ENCODE results near the gene TMEM132D. TPM values are rescaled to one million over a fixed set of nuclear protein-coding genes. Genes with fewer than 3 reads are reported as not detected.

The TMEM132D gene
- total RNA-seq, 4 donors from 2014 or later = not detected

- DNase-seq (ENCODE audit: low spot score) (no peak), ATAC-seq (ENCODE audit: low FRiP score) (no peak)
- no peak for TF ChIP-seq CTCF (IDR thresholded peaks at IDR 0.05)
Measured at GRCh38 chr12:129776977-129777667, 126.7 kb downstream of the TMEM132D start.

GRCh38 chr12:129772501-129773493 lies 131.0 kb downstream of the TMEM132D start:
- no peak for ATAC-seq (ENCODE audit: low FRiP score)
- no peak for DNase-seq (ENCODE audit: low spot score)
- no peak for TF ChIP-seq CTCF (IDR thresholded peaks at IDR 0.05)

GRCh38 chr12:129771238-129771637 lies 132.6 kb downstream of the TMEM132D start:
- no peak for DNase-seq (ENCODE audit: low spot score)
- ATAC-seq (ENCODE audit: low FRiP score) = no peak
- TF ChIP-seq CTCF (IDR thresholded peaks at IDR 0.05) = no peak

- DNase-seq (ENCODE audit: low spot score) (no peak), ATAC-seq (ENCODE audit: low FRiP score) (no peak)
- TF ChIP-seq CTCF (IDR thresholded peaks at IDR 0.05) = no peak
Measured at GRCh38 chr12:129765719-129766118, 138.1 kb downstream of the TMEM132D start.

- TF ChIP-seq CTCF (IDR thresholded peaks at IDR 0.05) = no peak
- DNase-seq (ENCODE audit: low spot score) (no peak), ATAC-seq (ENCODE audit: low FRiP score) (no peak)
Measured at GRCh38 chr12:129762436-129762835, 141.4 kb downstream of the TMEM132D start.

GRCh38 chr12:129753586-129753985 lies 150.2 kb downstream of the TMEM132D start:
- TF ChIP-seq CTCF (IDR thresholded peaks at IDR 0.05) = no peak
- no peak for ATAC-seq (ENCODE audit: low FRiP score)

More at GRCh38 chr12:129753586-129753985, 150.2 kb downstream of the TMEM132D start:
- DNase-seq (ENCODE audit: low spot score) = no peak

Measured in omental fat pad (tissue), 4 donors.